GM06990 (cell line): ENCODE results near the gene ASH1L.
A peak's percentile ranks its signal among the peaks of the same experiment; 100 is the strongest.

ENCODE experiments used
- DNase-seq: peaks from one replicate; pipeline ENCODE4 v3.0.0-alpha.2; 2011; ENCODE audit not compliant: insufficient read length; ENCODE audit errors: extremely low read depth
- H3K27me3 ChIP-seq: replicated peaks from 2 replicates; pipeline ENCODE4 v1.6.0; 2011; ENCODE audit warnings: low read length; ENCODE audit not compliant: control insufficient read depth, insufficient read depth
- H3K36me3 ChIP-seq: 2 replicates; pipeline ENCODE4 v1.5.1; 2011; ENCODE audit warnings: low read length; ENCODE audit not compliant: control insufficient read depth, insufficient read depth
- H3K4me3 ChIP-seq: replicated peaks from 2 replicates; pipeline ENCODE4 v1.5.1; 2011; ENCODE audit warnings: low read depth, mild to moderate bottlenecking, control low read depth, low read length
- CTCF ChIP-seq: IDR thresholded peaks from 2 replicates; pipeline ENCODE4 v1.5.1; 2011; ENCODE audit warnings: low read length, control low read depth, mild to moderate bottlenecking, inconsistent platforms; ENCODE audit not compliant: insufficient read depth, poor library complexity, severe bottlenecking

The ASH1L gene

DNA sequence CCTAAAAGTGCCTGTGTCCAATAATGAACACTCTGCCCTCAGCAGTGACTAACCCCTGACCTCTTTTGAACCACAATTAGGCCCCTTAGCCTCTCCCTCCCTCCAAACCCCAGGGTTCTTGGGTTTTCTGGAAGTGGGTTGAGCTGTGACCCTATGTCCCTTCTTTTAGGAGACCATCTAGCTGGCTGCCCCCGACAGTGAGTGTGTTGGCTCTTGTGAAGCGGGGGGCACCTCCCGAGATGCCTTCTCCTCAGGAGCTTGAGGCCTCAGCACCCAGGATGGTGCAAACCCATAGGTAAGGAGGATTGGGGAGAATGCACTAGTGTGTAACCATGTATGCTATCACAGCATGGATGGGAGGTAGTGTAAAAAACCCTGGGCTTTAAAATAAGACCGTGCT lies 234.6 kb downstream of the ASH1L start:
- no peaks in the 10 kb centered on the region for H3K27me3 ChIP-seq
- TF ChIP-seq CTCF = no peak
- H3K36me3 ChIP-seq = peaks cover 9% of the 10 kb centered on the region
- no peak overlapping the region for H3K4me3 ChIP-seq
- no peak for DNase-seq

DNA sequence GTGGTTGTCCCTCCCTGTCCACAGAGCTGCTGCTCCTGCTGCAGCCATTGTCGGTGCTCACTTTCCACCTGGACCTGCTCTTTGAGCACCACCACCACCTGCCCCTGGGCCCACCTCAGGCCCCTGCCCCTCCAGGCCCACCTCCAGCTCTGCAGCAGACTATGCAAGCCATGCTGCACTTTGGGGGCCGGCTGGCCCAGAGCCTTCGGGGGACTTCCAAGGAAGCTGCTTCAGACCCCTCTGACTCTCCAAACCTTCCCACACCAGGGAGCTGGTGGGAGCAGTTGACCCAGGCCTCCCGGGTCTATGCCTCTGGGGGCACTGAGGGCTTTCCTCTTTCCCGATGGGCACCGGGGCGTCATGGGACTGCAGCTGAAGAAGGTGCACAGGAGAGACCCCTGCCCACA lies 236.0 kb downstream of the ASH1L start:
- Histone ChIP-seq H3K4me3 (no peak overlapping the region), H3K36me3 (peaks cover 9% of the 10 kb centered on the region), H3K27me3 (no peaks in the 10 kb centered on the region)
- peak; percentile 15 for DNase-seq
- TF ChIP-seq CTCF = no peak

- no peak overlapping the region for H3K4me3 ChIP-seq
- peaks cover 9% of the 10 kb centered on the region for H3K36me3 ChIP-seq
- TF ChIP-seq CTCF = no peak
- no peaks in the 10 kb centered on the region for H3K27me3 ChIP-seq
- DNase-seq = no peak
Measured at GRCh38 chr1:155326020-155326526, 236.5 kb downstream of the ASH1L start.

DNA sequence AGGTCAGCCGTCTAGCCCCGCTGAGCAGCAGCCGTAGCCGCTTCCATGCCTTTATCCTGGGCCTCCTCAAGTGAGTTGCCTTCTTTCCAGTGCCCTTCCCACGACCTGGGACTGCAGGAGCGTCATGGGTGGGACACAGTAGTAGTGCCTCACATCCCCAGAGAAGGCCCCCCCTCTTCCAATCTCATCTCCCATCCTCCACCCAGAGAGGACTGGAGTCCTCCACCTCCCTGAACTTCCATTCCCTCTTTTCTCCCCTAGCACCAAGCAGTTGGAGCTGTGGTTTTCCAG lies 237.1 kb downstream of the ASH1L start:
- Histone ChIP-seq H3K27me3 (no peaks in the 10 kb centered on the region), H3K36me3 (peaks cover 5% of the 10 kb centered on the region), H3K4me3 (no peak overlapping the region)
- no peak for DNase-seq
- TF ChIP-seq CTCF = no peak

DNA sequence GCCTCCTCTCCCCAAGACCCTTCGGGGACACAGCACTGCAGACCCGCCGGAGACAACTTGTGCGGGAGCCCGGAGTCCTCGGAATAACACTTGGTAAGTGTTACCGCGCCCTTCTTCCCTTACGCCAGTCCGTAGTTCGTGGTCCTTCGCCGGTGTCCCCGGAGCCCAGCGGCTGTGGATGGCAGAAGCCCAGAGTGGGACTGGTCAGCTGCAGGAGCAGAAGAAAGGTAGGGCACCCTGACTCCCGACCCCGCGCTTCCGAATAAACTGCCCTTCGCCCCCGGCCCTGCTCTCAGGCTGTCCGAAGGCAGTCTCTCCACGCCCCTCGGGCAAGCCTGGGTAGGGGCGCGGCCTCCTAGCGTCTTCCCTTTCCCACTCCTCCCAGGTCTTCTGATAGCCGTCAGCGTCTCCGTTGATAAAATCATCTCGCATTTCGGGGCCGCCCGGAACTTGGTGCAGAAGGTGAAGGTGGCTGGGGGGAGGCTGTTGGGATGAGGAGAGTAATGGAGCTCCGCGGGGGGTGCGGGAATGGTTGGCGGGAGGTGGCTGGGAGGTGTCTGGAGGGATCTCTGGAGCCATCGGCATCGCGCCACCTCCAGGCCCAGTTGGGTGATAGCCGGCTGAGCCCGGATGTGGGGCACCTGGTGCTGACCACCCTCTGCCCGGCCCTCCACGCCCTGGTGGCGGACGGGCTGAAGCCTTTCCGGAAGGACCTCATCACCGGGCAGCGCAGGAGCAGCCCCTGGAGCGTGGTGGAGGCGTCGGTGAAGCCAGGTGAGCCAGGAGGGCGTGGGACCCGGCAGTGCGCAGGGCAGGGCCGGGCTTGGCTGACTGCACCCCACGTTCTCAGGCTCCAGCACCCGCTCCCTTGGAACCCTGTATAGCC lies 237.6 kb downstream of the ASH1L start:
- H3K4me3 ChIP-seq = peak overlapping the region; percentile 89
- H3K36me3 ChIP-seq = peaks cover 3% of the 10 kb centered on the region; the same call in 1 of the 2 replicates
- DNase-seq = peak; percentile 42
- no peaks in the 10 kb centered on the region for H3K27me3 ChIP-seq
- TF ChIP-seq CTCF = peak; percentile 41
